OCI-LY7 (cell line): ENCODE data around the gene PRSS3.

Experiments
- EZH2phosphoT487 ChIP-seq: fragments of 200-600 bp; sonication (generic); IDR thresholded peaks from 2 replicates; pipeline ENCODE4 v1.6.1; 2018; ENCODE audit warnings: low read depth, borderline replicate concordance, mild to moderate bottlenecking, mixed run types, antibody characterized with exemption, low read length, moderate library complexity, mixed read lengths
- TF ChIP-seq, protein P1 (sequence below): fragments of 200-600 bp; sonication (generic); conservative IDR thresholded peaks from 2 replicates; pipeline ENCODE4 v1.5.1; 2014; ENCODE audit warnings: mild to moderate bottlenecking, antibody characterized with exemption, low read length, moderate library complexity, mixed read lengths

DNA sequence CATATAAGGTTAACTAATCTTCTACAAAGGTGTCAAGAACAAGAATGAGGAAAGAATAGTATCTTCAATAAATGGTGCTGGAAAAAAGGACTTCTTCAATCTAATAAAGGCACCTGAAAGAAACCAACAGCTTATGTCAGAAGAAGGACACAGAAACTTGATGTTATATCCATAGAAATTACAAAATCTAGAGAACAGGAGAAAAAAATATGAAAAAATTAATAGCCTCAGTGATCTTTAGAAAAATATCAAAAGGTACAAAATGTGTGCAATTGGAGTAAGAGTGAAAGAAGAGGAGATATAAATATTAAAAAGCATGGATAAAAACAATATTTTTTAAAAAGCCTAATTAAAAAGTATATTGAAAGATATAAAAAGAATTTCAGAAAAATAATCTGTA is 18.8 kb upstream of the PRSS3 start:
- TF ChIP-seq, protein P1, sequence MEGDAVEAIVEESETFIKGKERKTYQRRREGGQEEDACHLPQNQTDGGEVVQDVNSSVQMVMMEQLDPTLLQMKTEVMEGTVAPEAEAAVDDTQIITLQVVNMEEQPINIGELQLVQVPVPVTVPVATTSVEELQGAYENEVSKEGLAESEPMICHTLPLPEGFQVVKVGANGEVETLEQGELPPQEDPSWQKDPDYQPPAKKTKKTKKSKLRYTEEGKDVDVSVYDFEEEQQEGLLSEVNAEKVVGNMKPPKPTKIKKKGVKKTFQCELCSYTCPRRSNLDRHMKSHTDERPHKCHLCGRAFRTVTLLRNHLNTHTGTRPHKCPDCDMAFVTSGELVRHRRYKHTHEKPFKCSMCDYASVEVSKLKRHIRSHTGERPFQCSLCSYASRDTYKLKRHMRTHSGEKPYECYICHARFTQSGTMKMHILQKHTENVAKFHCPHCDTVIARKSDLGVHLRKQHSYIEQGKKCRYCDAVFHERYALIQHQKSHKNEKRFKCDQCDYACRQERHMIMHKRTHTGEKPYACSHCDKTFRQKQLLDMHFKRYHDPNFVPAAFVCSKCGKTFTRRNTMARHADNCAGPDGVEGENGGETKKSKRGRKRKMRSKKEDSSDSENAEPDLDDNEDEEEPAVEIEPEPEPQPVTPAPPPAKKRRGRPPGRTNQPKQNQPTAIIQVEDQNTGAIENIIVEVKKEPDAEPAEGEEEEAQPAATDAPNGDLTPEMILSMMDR = no peak
- TF ChIP-seq EZH2phosphoT487 = no peak
